Lung (tissue), 12 donors: ENCODE measurements around the gene CD109. TPM values are rescaled to one million over a fixed set of nuclear protein-coding genes. Genes with fewer than 3 reads are reported as not detected.
"Not testable (repeated sequence)": the region's sequence is repeated elsewhere in the genome, so short reads cannot be mapped to it uniquely, and the experiment has no call there.

Experiments
- ATAC-seq: fragments of 200-7000 bp; cut with Tn5 transposase; one replicate; pipeline ENCODE4 v1.9.1; 2020; ENCODE audit warnings: moderate number of reproducible peaks; ENCODE audit not compliant: insufficient read depth, low FRiP score
- DNase-seq, 3 donors: peaks; one replicate each; pipeline ENCODE4 v3.0.0-alpha.2; 2013 to 2017
- H3K27ac ChIP-seq, 2 donors: one replicate each; pipeline ENCODE4 v1.5.1; 2013; ENCODE audit warnings: mild to moderate bottlenecking in 2 of 2, moderate library complexity in 2 of 2, control low read depth in 1 of 2, inconsistent platforms in 1 of 2, low read depth in 1 of 2, low read length in 1 of 2
- H3K27me3 ChIP-seq, 3 donors: one replicate each; pipeline ENCODE4 v1.5.1; 2013; ENCODE audit warnings: low read length in 2 of 3; ENCODE audit not compliant: control insufficient read depth in 3 of 3, insufficient read depth in 3 of 3
- H3K36me3 ChIP-seq, 4 donors: one replicate each; pipeline ENCODE4 v1.5.1; 2013; ENCODE audit warnings: low read length in 4 of 4, mild to moderate bottlenecking in 1 of 4, moderate library complexity in 1 of 4; ENCODE audit not compliant: control insufficient read depth in 4 of 4, insufficient read depth in 4 of 4
- H3K4me1 ChIP-seq, 5 donors: one replicate each; pipeline ENCODE4 v1.5.1; 2013; ENCODE audit warnings: low read length in 5 of 5, mild to moderate bottlenecking in 2 of 5, moderate library complexity in 1 of 5; ENCODE audit not compliant: control insufficient read depth in 5 of 5, insufficient read depth in 5 of 5
- H3K4me3 ChIP-seq: one replicate; pipeline ENCODE4 v1.5.1; 2013; ENCODE audit warnings: mild to moderate bottlenecking, control low read depth, moderate library complexity
- H3K9ac ChIP-seq, 2 donors: one replicate each; pipeline ENCODE4 v1.5.1; 2013; ENCODE audit warnings: low read length in 2 of 2, control low read depth in 1 of 2; ENCODE audit not compliant: insufficient read depth in 1 of 2
- H3K9me3 ChIP-seq, 4 donors: one replicate each; pipeline ENCODE4 v1.5.1; 2013; ENCODE audit warnings: low read length in 3 of 4, mild to moderate bottlenecking in 1 of 4, moderate library complexity in 1 of 4; ENCODE audit not compliant: control insufficient read depth in 4 of 4, insufficient read depth in 3 of 4
- WGBS, 2 donors: extraction: QIAGEN DNeasy Blood & Tissue Kit; methylation state at CpG; one replicate each; pipeline ENCODE4 v1.1.7; 2013; 5-methylcytosine and 5-hydroxymethylcytosine counted together
- polyA plus RNA-seq, 2 donors: library from polyadenylated mRNA; stranded (reverse); fragments of 200-250 nt; gene quantifications; one replicate each; pipeline ENCODE4 v1.2.1, GENCODE V29; 2013
- total RNA-seq, 2 donors: library from RNA; depleted of rRNA in 1 of 2; stranded (reverse); fragments of >200 nt in 1 of 2; gene quantifications; one replicate each; pipeline ENCODE4 v1.2.1, GENCODE V29; 2014 to 2021
- TF ChIP-seq, protein P1 (sequence below): IDR thresholded peaks from 2 replicates; pipeline ENCODE4 v1.5.1; 2012; ENCODE audit warnings: mild to moderate bottlenecking; ENCODE audit errors: control extremely low read depth, extremely low read depth
- donor health status: control.
- donor health status: control.
- donor health status: Bipolar disorder and iron deficiency.
- donor health status: healthy.
- donor health status: DM: yes; HTN: yes; CAD: no.

Gene CD109
- total and polyA plus RNA-seq, 4 donors: 2.1 to 48.5 (median 11.7) TPM

DNA sequence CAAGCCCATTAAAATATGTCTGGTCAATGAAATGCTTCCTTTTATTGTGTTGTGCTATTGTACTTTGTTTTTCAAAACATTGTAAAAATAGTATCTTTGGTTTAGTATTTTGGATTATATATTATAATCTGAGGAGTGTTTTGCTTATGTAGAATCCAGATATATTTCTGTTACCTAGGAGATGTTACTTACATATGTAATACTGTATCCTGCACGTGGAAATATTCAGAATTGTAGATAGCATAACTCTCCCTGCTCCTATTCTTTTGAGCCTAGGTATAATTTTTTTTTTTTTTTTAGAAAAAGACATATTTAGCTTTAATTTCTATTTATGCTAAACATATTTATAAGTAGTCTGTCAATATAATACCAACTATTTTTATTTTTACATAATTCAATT, 130.6 kb downstream of the CD109 start:
- H3K27ac ChIP-seq: no peak overlapping the region
- H3K4me1 ChIP-seq: peaks cover 0 to 10% (median 0%) of the 10 kb centered on the region in 5 donors
- H3K4me3 ChIP-seq: no peak overlapping the region
- TF ChIP-seq, protein P1, sequence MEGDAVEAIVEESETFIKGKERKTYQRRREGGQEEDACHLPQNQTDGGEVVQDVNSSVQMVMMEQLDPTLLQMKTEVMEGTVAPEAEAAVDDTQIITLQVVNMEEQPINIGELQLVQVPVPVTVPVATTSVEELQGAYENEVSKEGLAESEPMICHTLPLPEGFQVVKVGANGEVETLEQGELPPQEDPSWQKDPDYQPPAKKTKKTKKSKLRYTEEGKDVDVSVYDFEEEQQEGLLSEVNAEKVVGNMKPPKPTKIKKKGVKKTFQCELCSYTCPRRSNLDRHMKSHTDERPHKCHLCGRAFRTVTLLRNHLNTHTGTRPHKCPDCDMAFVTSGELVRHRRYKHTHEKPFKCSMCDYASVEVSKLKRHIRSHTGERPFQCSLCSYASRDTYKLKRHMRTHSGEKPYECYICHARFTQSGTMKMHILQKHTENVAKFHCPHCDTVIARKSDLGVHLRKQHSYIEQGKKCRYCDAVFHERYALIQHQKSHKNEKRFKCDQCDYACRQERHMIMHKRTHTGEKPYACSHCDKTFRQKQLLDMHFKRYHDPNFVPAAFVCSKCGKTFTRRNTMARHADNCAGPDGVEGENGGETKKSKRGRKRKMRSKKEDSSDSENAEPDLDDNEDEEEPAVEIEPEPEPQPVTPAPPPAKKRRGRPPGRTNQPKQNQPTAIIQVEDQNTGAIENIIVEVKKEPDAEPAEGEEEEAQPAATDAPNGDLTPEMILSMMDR: no peak
- ATAC-seq (no peak), DNase-seq (no peak)
- WGBS, 2 donors: 45 to 91% methylated on average over 1 of the region's 1 CpG
- no peaks in the 10 kb centered on the region for H3K27me3 ChIP-seq
- H3K9me3 ChIP-seq: no peaks in the 10 kb centered on the region
- H3K36me3 ChIP-seq: peaks cover 0 to 3% (median 0%) of the 10 kb centered on the region in 4 donors
- no peak overlapping the region for H3K9ac ChIP-seq

DNA sequence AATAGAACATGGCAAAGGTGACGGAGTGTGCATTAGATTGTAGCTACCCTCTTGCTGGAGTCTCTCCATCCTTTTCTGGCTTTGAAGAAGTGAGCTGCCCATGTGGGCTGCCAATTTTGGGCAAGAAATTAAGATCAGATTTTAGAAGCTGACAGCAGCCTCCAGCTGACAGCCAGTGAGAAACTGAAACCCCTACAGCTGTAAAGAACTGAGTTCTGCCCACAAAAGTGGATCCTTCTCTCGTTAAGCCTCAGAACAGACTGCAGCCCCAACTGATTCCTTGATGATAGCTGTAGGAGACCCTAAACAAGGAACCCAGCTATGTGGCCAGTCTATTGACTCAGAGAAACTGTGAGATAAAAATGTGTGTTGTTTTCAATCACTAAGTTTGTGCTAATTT, 134.1 kb downstream of the CD109 start:
- TF ChIP-seq, protein P1: no peak
- no peaks in the 10 kb centered on the region for H3K27me3 ChIP-seq
- H3K36me3 ChIP-seq: no peaks in the 10 kb centered on the region
- no peaks in the 10 kb centered on the region for H3K9me3 ChIP-seq
- 90 to 92% methylated on average over 2 of the region's 2 CpGs for WGBS, 2 donors
- peaks cover 0 to 2% (median 0%) of the 10 kb centered on the region in 5 donors for H3K4me1 ChIP-seq
- no peak for ATAC-seq
- H3K27ac ChIP-seq: no peak overlapping the region
- no peak overlapping the region for H3K4me3 ChIP-seq
- no peak overlapping the region for H3K9ac ChIP-seq
- no peak for DNase-seq

DNA sequence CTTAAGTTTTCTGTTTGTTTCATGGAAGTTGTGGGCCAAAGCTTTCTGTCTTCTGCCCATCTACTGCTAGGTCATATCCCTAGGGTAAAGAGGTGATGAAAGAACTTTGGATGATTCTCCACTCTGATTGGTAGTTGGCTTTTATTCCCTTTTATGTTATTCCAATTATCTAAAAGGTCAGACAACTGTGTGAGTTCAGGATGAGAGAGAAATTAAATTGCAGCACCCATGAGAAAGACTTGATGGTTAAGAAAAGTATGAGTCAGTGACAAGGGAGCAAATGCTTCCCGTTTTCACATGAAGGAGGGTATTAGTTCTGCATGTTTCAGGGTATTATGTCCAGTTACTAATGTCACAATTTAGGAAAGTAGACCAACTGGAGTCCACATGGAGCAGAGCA, 136.3 kb downstream of the CD109 start:
- no peak for DNase-seq
- Histone ChIP-seq H3K9ac (no peak overlapping the region), H3K4me1 (peaks cover 0 to 2% (median 0%) of the 10 kb centered on the region in 5 donors), H3K4me3 (no peak overlapping the region), H3K36me3 (no peaks in the 10 kb centered on the region), H3K27me3 (no peaks in the 10 kb centered on the region), H3K9me3 (no peaks in the 10 kb centered on the region), H3K27ac (no peak overlapping the region)
- WGBS, 2 donors: 78 to 90% methylated on average over 1 of the region's 1 CpG
- TF ChIP-seq, protein P1: no peak
- no peak for ATAC-seq

- DNase-seq: not testable (repeated sequence)
Measured at GRCh38 chr6:73844696-73845095, 148.7 kb downstream of the CD109 start.

DNA sequence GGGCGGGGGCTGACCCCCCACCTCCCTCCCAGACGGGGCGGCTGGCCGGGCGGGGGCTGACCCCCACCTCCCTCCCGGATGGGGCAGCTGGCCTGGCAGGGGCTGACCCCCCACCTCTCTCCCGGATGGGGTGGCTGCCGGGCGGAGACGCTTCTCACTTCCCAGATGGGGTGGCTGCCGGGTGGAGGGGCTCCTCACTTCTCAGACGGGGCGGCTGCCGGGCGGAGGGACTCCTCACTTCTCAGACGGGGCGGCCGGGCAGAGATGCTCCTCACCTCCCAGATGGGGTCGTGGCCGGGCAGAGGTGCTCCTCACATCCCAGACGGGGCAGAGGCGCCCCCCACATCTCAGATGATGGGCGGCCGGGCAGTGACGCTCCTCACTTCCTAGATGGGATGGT, 155.0 kb downstream of the CD109 start:
- H3K27me3 ChIP-seq, H3K27ac ChIP-seq, H3K4me3 ChIP-seq, DNase-seq, H3K36me3 ChIP-seq, H3K4me1 ChIP-seq, H3K9me3 ChIP-seq, H3K9ac ChIP-seq, ATAC-seq: not testable (repeated sequence)
- 97% methylated on average over 16 to 24 of the region's 25 CpGs for WGBS, 2 donors

More at GRCh38 chr6:73844696-73845095, 148.7 kb downstream of the CD109 start:
- not testable (repeated sequence) for H3K4me3 ChIP-seq, H3K36me3 ChIP-seq, H3K9me3 ChIP-seq, H3K27ac ChIP-seq, H3K4me1 ChIP-seq, H3K27me3 ChIP-seq, H3K9ac ChIP-seq, ATAC-seq
